ENCODE measurements around the gene SFT2D3. TPM values are rescaled to one million over a fixed set of nuclear protein-coding genes. Genes with fewer than 3 reads are reported as not detected.

Gene SFT2D3
- total and polyA plus RNA-seq, 2 of the 8 experiments (the other 6 are each of a cell fraction or from before 2014, with no cell fraction given), result 7.3 to 10.3 TPM

DNA sequence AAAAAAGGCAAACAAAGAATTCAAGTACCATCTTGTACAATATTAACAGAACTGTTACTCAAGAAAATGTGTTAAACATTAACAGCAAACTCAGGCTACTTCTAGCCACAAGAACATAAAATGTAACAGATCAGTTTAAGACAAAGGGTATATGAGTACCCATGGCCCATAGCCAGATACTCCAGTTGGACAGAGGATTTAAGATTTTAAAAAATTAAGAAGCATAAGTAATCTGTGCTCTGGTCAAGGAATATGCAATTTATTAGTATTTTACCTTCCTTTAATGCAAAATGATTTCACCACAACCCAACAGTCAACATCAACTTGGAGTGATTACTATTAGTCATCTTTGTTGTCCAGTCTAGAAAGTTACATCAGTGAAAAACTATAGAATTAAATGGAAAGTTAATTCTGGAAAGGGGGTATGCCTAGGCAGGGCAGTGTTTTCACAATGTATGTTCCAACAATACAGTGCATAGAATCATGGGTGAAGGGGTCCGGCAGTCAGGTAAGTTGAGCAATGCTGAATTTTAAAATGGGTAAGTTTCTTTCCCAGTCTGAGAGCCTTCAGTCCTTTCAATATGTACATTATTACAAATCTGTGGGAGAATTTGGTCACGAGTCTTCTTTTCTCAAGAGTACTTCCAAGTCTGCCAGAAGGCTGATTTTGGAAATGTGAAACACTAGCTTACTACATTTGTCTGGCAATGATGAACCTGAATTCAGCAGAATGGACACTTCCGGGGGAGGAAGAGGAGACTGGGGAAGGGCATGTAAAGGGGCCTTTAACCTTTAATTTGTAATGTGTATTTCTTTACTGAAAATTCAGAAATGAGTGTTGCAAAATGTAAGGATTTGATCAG lies 34.5 kb downstream of the SFT2D3 start:
- no peak overlapping the region for H2AFZ ChIP-seq (ENCODE audit: low read length)
- H3K23ac ChIP-seq (ENCODE audit: insufficient read length), result no peak overlapping the region
- H4K5ac ChIP-seq (ENCODE audit: insufficient read length, low read depth, low read length), result no peak overlapping the region
- 83% methylated on average over 3 of the region's 3 CpGs; no CpG with 5 or more reads in 1 of the 2 experiments for WGBS, 2 experiments (ENCODE audit: extremely low coverage in 1 of 2, insufficient coverage in 1 of 2, insufficient read length in 1 of 2, insufficient replicate concordance in 2 of 2, low coverage in 1 of 2, low lambda C conversion rate in 2 of 2, missing lambda C conversion rate in 1 of 2)
- ChIA-PET POLR2A (ENCODE audit: partially characterized antibody) (interaction anchor here (0.7 kb wide), 1 partner anchor 22 kb away, joined by 3 read pairs; no protein-coding TSS in a partner anchor), CTCF (ENCODE audit: partially characterized antibody) (no interaction called here)
- H3K27me3 ChIP-seq (replicated peaks in 1 of 4; ENCODE audit: control insufficient read depth in 3 of 4, extremely low read depth in 1 of 4, insufficient read depth in 3 of 4, low read length in 3 of 4), result no peaks in the 10 kb centered on the region
- no peak overlapping the region for H3K18ac ChIP-seq (ENCODE audit: extremely low read depth, low read length)
- H3K4ac ChIP-seq (replicated peaks; ENCODE audit: insufficient read length, low read depth, low read length), result no peak overlapping the region
- no peaks in the 10 kb centered on the region for H3K79me2 ChIP-seq (ENCODE audit: control insufficient read depth in 1 of 2, insufficient read depth in 2 of 2, low read length in 2 of 2)
- peaks cover 2% of the 10 kb centered on the region in 2 experiments for H4K20me1 ChIP-seq (replicated peaks in 1 of 2; ENCODE audit: control insufficient read depth in 1 of 2, insufficient read depth in 2 of 2, low read length in 2 of 2)
- no peak overlapping the region for H3K9ac ChIP-seq (replicated peaks in 1 of 4; ENCODE audit: extremely low read depth in 1 of 4, low read depth in 3 of 4, low read length in 3 of 4)
- no peaks in the 10 kb centered on the region for H3K4me1 ChIP-seq (replicated peaks in 1 of 4; ENCODE audit: control insufficient read depth in 3 of 4, insufficient read depth in 4 of 4, low read length in 3 of 4)
- no peak overlapping the region for H3K4me3 ChIP-seq (ENCODE audit: extremely low read depth in 1 of 4, insufficient read depth in 2 of 4, low read depth in 3 of 4, low read length in 4 of 4)
- no peak overlapping the region for H2BK120ac ChIP-seq (replicated peaks; ENCODE audit: low read depth, low read length)
- no peak overlapping the region for H3K4me2 ChIP-seq (ENCODE audit: insufficient read depth in 1 of 2, low read depth in 2 of 2, low read length in 2 of 2)
- no peak overlapping the region for H4K91ac ChIP-seq (replicated peaks; ENCODE audit: insufficient read length, low read length)
- no peak overlapping the region for H2BK20ac ChIP-seq (ENCODE audit: low read length)
- H3K23me2 ChIP-seq (ENCODE audit: low read depth, low read length), result no peaks in the 10 kb centered on the region
- no peaks in the 10 kb centered on the region for H3K79me1 ChIP-seq (ENCODE audit: low read depth, low read length)
- no peak overlapping the region for H2AK5ac ChIP-seq (ENCODE audit: low read depth, low read length)
- no peak overlapping the region for H4K8ac ChIP-seq (ENCODE audit: extremely low read depth, insufficient read depth, low read length)
- DNase-seq (ENCODE audit: low read depth in 1 of 2, low spot score in 2 of 2) (no peak), FAIRE-seq (no peak)
- no peak overlapping the region for H3K27ac ChIP-seq (ENCODE audit: low read depth, low read length)
- no peak overlapping the region for H2BK5ac ChIP-seq (ENCODE audit: low read depth, low read length)
- no peak overlapping the region for H2BK12ac ChIP-seq (ENCODE audit: low read depth, low read length)
- H2BK15ac ChIP-seq (ENCODE audit: low read length), result no peak overlapping the region
- H3K14ac ChIP-seq (ENCODE audit: insufficient read length), result no peak overlapping the region
- peaks cover 0 to 4% (median 2%) of the 10 kb centered on the region in 4 experiments; a peak in 3 of 8 replicates for H3K36me3 ChIP-seq (ENCODE audit: control insufficient read depth in 2 of 4, insufficient read depth in 4 of 4, low read length in 3 of 4)
- H3K9me3 ChIP-seq (ENCODE audit: insufficient read depth in 2 of 2, low read depth in 1 of 2, low read length in 1 of 2), result no peaks in the 10 kb centered on the region
- H3K56ac ChIP-seq (replicated peaks; ENCODE audit: insufficient read length, low read depth, low read length), result no peak overlapping the region
- no peak for TF ChIP-seq BRCA1 (IDR thresholded peaks at IDR 0.05; ENCODE audit: low read depth, low read length)
- TF ChIP-seq POLR2A (IDR thresholded peaks at IDR 0.05; ENCODE audit: control extremely low read depth in 1 of 2, low read depth in 2 of 2, low read length in 2 of 2), result no peak
- no peak for TF ChIP-seq FOSL1 (IDR thresholded peaks at IDR 0.05; ENCODE audit: insufficient read depth, low read depth, low read length)
- TF ChIP-seq JUN (IDR thresholded peaks at IDR 0.05; ENCODE audit: low read depth, low read length), result no peak
- no peak for TF ChIP-seq SP2 (IDR thresholded peaks at IDR 0.05; ENCODE audit: low read length)
- no peak for TF ChIP-seq HDAC2 (IDR thresholded peaks at IDR 0.05; ENCODE audit: borderline replicate concordance in 1 of 2, low read depth in 2 of 2, low read length in 2 of 2)
- TF ChIP-seq ZNF274 (IDR thresholded peaks at IDR 0.05; ENCODE audit: borderline replicate concordance, extremely low read depth, low read length), result no peak
- no peak for TF ChIP-seq RBBP5 (IDR thresholded peaks at IDR 0.05; ENCODE audit: borderline replicate concordance, low read depth, low read length)
- TF ChIP-seq, protein P1, sequence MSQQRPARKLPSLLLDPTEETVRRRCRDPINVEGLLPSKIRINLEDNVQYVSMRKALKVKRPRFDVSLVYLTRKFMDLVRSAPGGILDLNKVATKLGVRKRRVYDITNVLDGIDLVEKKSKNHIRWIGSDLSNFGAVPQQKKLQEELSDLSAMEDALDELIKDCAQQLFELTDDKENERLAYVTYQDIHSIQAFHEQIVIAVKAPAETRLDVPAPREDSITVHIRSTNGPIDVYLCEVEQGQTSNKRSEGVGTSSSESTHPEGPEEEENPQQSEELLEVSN (IDR thresholded peaks at IDR 0.05), result no peak
- TF ChIP-seq TEAD4 (IDR thresholded peaks at IDR 0.05; ENCODE audit: low read depth, low read length), result no peak
- TF ChIP-seq BCL11A (IDR thresholded peaks at IDR 0.05; ENCODE audit: low read depth in 2 of 2, low read length in 2 of 2), result no peak
- no peak for TF ChIP-seq CBX8 (IDR thresholded peaks at IDR 0.05; ENCODE audit: borderline replicate concordance, low read depth, low read length)

All from H1 (cell line).